ENCODE data around the gene ADM5.

DNA sequence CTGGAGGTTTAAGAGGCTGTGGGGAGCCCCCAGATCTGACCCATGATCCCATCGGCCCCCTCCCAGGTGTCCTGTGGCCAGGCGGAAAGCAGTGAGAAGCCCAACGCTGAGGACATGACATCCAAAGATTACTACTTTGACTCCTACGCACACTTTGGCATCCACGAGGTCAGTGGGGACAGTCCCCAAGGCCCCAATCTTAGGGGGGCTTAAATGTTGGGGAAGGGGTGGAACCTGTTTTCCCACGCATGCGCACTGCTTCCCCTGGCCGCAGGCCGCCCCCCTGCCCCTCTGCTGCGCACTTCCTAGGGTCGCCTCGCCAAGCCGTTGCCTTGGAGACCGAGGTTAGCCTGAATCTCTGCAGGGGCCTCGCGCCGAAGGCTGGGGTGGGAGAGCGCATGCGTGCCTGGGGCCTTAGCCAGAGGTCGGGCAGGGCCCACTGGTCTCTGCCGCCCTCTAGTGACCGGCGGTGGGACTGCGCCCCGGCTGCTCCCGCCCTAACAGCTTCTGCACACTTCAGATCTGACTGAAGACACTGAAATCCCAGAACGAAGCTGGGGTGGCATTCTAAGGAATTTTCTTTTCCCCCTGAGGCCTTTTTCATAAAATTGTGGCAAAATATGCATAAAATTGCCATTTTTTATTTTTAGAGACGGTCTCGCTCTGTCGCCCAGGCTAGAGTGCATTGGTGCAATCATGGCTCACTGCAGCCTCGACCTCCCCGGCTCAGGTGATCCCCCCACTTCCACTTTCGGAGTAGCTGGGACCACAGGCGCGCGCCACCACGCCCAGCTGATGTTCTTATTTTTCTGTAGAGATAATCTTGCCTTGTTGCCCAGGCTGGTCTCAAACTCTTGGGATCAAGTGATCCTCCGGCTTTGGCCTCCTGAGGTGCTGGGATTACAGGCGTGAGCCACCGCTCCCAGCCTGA is 8.7 kb upstream of the ADM5 start:
- peak in 2 of 3 experiments; percentile 99 to 100 for TF ChIP-seq CTCF (IDR thresholded peaks at IDR 0.05)
- TF ChIP-seq POLR2AphosphoS5 (IDR thresholded peaks at IDR 0.05), result peak in 1 of 2 donors; percentile 81
